GM12892 (cell line): ENCODE measurements around the gene KDM7A.

ENCODE experiments used
- POLR2A ChIP-seq: IDR thresholded peaks from 2 replicates; pipeline ENCODE4 v1.6.1; 2011; ENCODE audit warnings: low read depth, low read length, control low read depth
- POLR2AphosphoS5 ChIP-seq: IDR thresholded peaks from 2 replicates; pipeline ENCODE4 v1.6.1; 2011; ENCODE audit warnings: low read depth, low read length, control low read depth
- TAF1 ChIP-seq: IDR thresholded peaks from 2 replicates; pipeline ENCODE4 v1.6.1; 2011; ENCODE audit warnings: low read depth, mild to moderate bottlenecking, control low read depth, low read length, borderline replicate concordance

GRCh38 chr7:140174217-140174616 is 2.6 kb downstream of the KDM7A start:
- no peak for TF ChIP-seq TAF1
- no peak for TF ChIP-seq POLR2AphosphoS5
- TF ChIP-seq POLR2A = no peak
